ENCODE results near the gene NKX2-1.

- TF ChIP-seq CTCF (IDR thresholded peaks at IDR 0.05; ENCODE audit: extremely low read depth in 1 of 2, insufficient read depth in 1 of 2, low read depth in 1 of 2, low read length in 2 of 2) (no peak), MYC (IDR thresholded peaks at IDR 0.05; ENCODE audit: low read depth, low read length) (no peak), EZH2 (IDR thresholded peaks at IDR 0.05; ENCODE audit: borderline replicate concordance, low read depth, low read length, severe bottlenecking) (peak; percentile 88), JUN (IDR thresholded peaks at IDR 0.05; ENCODE audit: borderline replicate concordance, insufficient read depth, insufficient read length, low read depth) (no peak), POLR2AphosphoS5 (IDR thresholded peaks at IDR 0.05; ENCODE audit: insufficient read depth, low read depth, low read length) (no peak), FOS (IDR thresholded peaks at IDR 0.05; ENCODE audit: borderline replicate concordance, insufficient read depth, low read length) (no peak), POLR2A (IDR thresholded peaks at IDR 0.05; ENCODE audit: low read depth, low read length) (no peak)
Observed at GRCh38 chr14:36518586-36519430, 1.2 kb downstream of the NKX2-1 start.
